ENCODE data around the gene TRIM66.

DNA sequence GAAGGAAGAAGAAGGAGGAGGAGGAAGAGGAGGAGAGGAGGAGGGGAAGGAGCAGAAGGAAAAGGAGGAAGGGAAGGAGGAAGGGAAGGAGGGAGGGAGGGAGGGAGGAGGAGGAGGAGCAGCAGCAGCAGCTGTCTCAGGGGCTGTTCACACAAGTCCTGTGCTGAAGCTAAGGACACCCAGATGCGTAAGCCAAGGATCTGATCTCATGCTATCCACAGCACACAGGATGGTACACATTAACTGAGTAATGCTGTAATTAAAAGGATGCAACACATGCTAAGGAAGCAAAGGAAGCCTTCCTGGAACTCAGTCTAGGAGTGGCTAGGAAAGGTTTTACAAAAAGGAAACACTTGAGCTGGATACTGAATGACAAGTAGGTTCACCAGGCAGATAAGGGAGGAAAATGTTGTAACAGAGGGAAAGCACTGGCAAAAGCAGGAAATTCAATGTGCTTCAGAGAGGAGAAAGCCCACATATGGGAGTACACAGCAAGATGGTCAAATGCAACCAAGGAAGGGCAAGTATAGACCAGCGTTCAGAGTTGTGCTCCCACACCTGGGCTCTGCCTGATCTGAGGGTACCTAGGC lies 32.0 kb downstream of the TRIM66 start:
- TF ChIP-seq POLR2AphosphoS5 (IDR thresholded peaks at IDR 0.05) (no peak), POLR2A (IDR thresholded peaks at IDR 0.05) (no peak)
- TF ChIP-seq, protein P1, sequence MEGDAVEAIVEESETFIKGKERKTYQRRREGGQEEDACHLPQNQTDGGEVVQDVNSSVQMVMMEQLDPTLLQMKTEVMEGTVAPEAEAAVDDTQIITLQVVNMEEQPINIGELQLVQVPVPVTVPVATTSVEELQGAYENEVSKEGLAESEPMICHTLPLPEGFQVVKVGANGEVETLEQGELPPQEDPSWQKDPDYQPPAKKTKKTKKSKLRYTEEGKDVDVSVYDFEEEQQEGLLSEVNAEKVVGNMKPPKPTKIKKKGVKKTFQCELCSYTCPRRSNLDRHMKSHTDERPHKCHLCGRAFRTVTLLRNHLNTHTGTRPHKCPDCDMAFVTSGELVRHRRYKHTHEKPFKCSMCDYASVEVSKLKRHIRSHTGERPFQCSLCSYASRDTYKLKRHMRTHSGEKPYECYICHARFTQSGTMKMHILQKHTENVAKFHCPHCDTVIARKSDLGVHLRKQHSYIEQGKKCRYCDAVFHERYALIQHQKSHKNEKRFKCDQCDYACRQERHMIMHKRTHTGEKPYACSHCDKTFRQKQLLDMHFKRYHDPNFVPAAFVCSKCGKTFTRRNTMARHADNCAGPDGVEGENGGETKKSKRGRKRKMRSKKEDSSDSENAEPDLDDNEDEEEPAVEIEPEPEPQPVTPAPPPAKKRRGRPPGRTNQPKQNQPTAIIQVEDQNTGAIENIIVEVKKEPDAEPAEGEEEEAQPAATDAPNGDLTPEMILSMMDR (IDR thresholded peaks at IDR 0.05), result no peak
